ENCODE data around the gene HOXA6.

HOXA6 gene

DNA sequence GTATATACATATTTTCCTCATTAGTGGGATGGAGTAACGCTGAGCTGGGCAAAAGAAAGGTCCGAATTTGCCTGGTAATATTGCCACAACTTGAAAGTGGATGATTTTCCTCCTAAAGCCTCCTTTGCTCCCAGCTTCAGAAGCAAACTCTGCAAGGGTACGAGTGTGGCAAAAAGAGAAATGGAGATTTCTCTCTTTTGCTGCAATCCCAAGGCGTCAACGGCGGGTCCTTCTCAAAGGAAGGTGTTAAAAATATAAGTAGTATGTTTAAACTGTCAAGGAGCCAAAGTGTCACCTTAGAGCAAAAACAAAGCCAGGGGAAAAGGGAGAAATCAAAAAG, 32.7 kb downstream of the HOXA6 start:
- no peaks in the 10 kb centered on the region for H3K9me3 ChIP-seq
- H3K4me1 ChIP-seq (ENCODE audit: control insufficient read depth in 1 of 2, insufficient read depth in 1 of 2, low read depth in 1 of 2, low read length in 1 of 2): no peaks in the 10 kb centered on the region
- no peak overlapping the region for H3K27ac ChIP-seq
- H3K27me3 ChIP-seq: peaks cover 5% of the 10 kb centered on the region
- no peaks in the 10 kb centered on the region for H3K36me3 ChIP-seq
- TF ChIP-seq, protein P1, sequence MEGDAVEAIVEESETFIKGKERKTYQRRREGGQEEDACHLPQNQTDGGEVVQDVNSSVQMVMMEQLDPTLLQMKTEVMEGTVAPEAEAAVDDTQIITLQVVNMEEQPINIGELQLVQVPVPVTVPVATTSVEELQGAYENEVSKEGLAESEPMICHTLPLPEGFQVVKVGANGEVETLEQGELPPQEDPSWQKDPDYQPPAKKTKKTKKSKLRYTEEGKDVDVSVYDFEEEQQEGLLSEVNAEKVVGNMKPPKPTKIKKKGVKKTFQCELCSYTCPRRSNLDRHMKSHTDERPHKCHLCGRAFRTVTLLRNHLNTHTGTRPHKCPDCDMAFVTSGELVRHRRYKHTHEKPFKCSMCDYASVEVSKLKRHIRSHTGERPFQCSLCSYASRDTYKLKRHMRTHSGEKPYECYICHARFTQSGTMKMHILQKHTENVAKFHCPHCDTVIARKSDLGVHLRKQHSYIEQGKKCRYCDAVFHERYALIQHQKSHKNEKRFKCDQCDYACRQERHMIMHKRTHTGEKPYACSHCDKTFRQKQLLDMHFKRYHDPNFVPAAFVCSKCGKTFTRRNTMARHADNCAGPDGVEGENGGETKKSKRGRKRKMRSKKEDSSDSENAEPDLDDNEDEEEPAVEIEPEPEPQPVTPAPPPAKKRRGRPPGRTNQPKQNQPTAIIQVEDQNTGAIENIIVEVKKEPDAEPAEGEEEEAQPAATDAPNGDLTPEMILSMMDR (IDR thresholded peaks at IDR 0.05): no peak
- H3K4me3 ChIP-seq (ENCODE audit: low read depth in 1 of 2, low read length in 1 of 2): no peak overlapping the region

GRCh38 chr7:27113991-27114769, 33.4 kb downstream of the HOXA6 start:
- TF ChIP-seq, protein P1 (IDR thresholded peaks at IDR 0.05): no peak
- no peak overlapping the region for H3K27ac ChIP-seq

GRCh38 chr7:27112955-27113949, 34.3 kb downstream of the HOXA6 start:
- no peaks in the 10 kb centered on the region for H3K36me3 ChIP-seq
- no peak overlapping the region for H3K27ac ChIP-seq
- H3K9me3 ChIP-seq: no peaks in the 10 kb centered on the region
- no peaks in the 10 kb centered on the region for H3K4me1 ChIP-seq (ENCODE audit: control insufficient read depth in 1 of 2, insufficient read depth in 1 of 2, low read depth in 1 of 2, low read length in 1 of 2)
- TF ChIP-seq, protein P1 (IDR thresholded peaks at IDR 0.05): no peak
- no peak overlapping the region for H3K4me3 ChIP-seq (ENCODE audit: low read depth in 1 of 2, low read length in 1 of 2)
- H3K27me3 ChIP-seq: peaks cover 5% of the 10 kb centered on the region

More at GRCh38 chr7:27113991-27114769, 33.4 kb downstream of the HOXA6 start:
- H3K4me3 ChIP-seq (ENCODE audit: low read depth in 1 of 2, low read length in 1 of 2): no peak overlapping the region
- no peaks in the 10 kb centered on the region for H3K9me3 ChIP-seq
- peaks cover 5% of the 10 kb centered on the region for H3K27me3 ChIP-seq
- H3K36me3 ChIP-seq: no peaks in the 10 kb centered on the region
- H3K4me1 ChIP-seq (ENCODE audit: control insufficient read depth in 1 of 2, insufficient read depth in 1 of 2, low read depth in 1 of 2, low read length in 1 of 2): no peaks in the 10 kb centered on the region

GRCh38 chr7:27112361-27112760, 35.2 kb downstream of the HOXA6 start:
- H3K27me3 ChIP-seq: peaks cover 5% of the 10 kb centered on the region
- no peak overlapping the region for H3K4me3 ChIP-seq (ENCODE audit: low read depth in 1 of 2, low read length in 1 of 2)
- TF ChIP-seq, protein P1 (IDR thresholded peaks at IDR 0.05): no peak
- H3K36me3 ChIP-seq: no peaks in the 10 kb centered on the region
- no peaks in the 10 kb centered on the region for H3K9me3 ChIP-seq
- no peaks in the 10 kb centered on the region for H3K4me1 ChIP-seq (ENCODE audit: control insufficient read depth in 1 of 2, insufficient read depth in 1 of 2, low read depth in 1 of 2, low read length in 1 of 2)
- no peak overlapping the region for H3K27ac ChIP-seq

GRCh38 chr7:27111751-27112277, 35.8 kb downstream of the HOXA6 start:
- TF ChIP-seq, protein P1 (IDR thresholded peaks at IDR 0.05): no peak
- H3K4me3 ChIP-seq (ENCODE audit: low read depth in 1 of 2, low read length in 1 of 2): no peak overlapping the region
- no peaks in the 10 kb centered on the region for H3K36me3 ChIP-seq
- no peaks in the 10 kb centered on the region for H3K9me3 ChIP-seq
- no peaks in the 10 kb centered on the region for H3K4me1 ChIP-seq (ENCODE audit: control insufficient read depth in 1 of 2, insufficient read depth in 1 of 2, low read depth in 1 of 2, low read length in 1 of 2)
- no peak overlapping the region for H3K27ac ChIP-seq
- peaks cover 5% of the 10 kb centered on the region for H3K27me3 ChIP-seq
